OCI-LY1 (cell line): ENCODE measurements around the gene EVL.

Source experiments
- H2AFZ ChIP-seq: fragments of 200-600 bp; sonication (generic), shearing (Covaris generic); 2 replicates; pipeline ENCODE4 v1.6.0; 2014; ENCODE audit warnings: antibody characterized with exemption, mild to moderate bottlenecking, low read length
- H3F3A ChIP-seq: fragments of 200-600 bp; sonication (generic), shearing (Covaris generic); 2 replicates; pipeline ENCODE4 v1.6.0; 2014; ENCODE audit warnings: mild to moderate bottlenecking, antibody characterized with exemption, low read length, moderate library complexity; ENCODE audit not compliant: insufficient read depth
- H3K27ac ChIP-seq: fragments of 200-600 bp; sonication (generic); 2 replicates; pipeline ENCODE4 v1.5.1; 2014; ENCODE audit warnings: low read length, mixed run types, mild to moderate bottlenecking, low read depth; ENCODE audit not compliant: poor library complexity, severe bottlenecking
- H3K27me3 ChIP-seq: fragments of 200-600 bp; sonication (generic); 2 replicates; pipeline ENCODE4 v1.6.0; 2014; ENCODE audit warnings: antibody characterized with exemption, mild to moderate bottlenecking, low read length, moderate library complexity; ENCODE audit not compliant: insufficient read depth
- H3K36me3 ChIP-seq: fragments of 200-600 bp; sonication (generic); 2 replicates; pipeline ENCODE4 v1.6.1; 2014; ENCODE audit warnings: mild to moderate bottlenecking, antibody characterized with exemption, low read length, moderate library complexity, mixed read lengths; ENCODE audit not compliant: insufficient read depth
- H3K4me1 ChIP-seq: fragments of 200-600 bp; sonication (generic); 2 replicates; pipeline ENCODE4 v1.5.1; 2014; ENCODE audit warnings: mild to moderate bottlenecking, low read length, moderate library complexity; ENCODE audit not compliant: insufficient read depth, severe bottlenecking
- H3K4me2 ChIP-seq: fragments of 200-600 bp; sonication (generic), shearing (Covaris generic); 2 replicates; pipeline ENCODE4 v1.6.1; 2014; ENCODE audit warnings: low read length
- H3K4me3 ChIP-seq: fragments of 200-600 bp; sonication (generic); 2 replicates; pipeline ENCODE4 v1.5.1; 2014; ENCODE audit warnings: low read length, low read depth, mild to moderate bottlenecking, mixed read lengths; ENCODE audit not compliant: poor library complexity, severe bottlenecking
- H3K79me2 ChIP-seq: fragments of 200-600 bp; shearing (Covaris generic); 2 replicates; pipeline ENCODE4 v1.6.1; 2016; ENCODE audit warnings: mixed run types, low read length, mixed read lengths; ENCODE audit not compliant: insufficient read depth
- H3K9ac ChIP-seq: fragments of 200-600 bp; sonication (generic), shearing (Covaris generic); 2 replicates; pipeline ENCODE4 v1.6.1; 2014; ENCODE audit warnings: mild to moderate bottlenecking, low read length, mixed read lengths
- H3K9me2 ChIP-seq: fragments of 200-600 bp; sonication (generic), shearing (Covaris generic); 2 replicates; pipeline ENCODE4 v1.6.1; 2014; ENCODE audit warnings: low read depth, mild to moderate bottlenecking, low read length, mixed read lengths
- H3K9me3 ChIP-seq: fragments of 200-600 bp; shearing (Covaris generic); 2 replicates; pipeline ENCODE4 v1.6.1; 2014; ENCODE audit warnings: low read length, mixed read lengths
- H4K20me1 ChIP-seq: fragments of 200-600 bp; sonication (generic), shearing (Covaris generic); 2 replicates; pipeline ENCODE4 v1.6.0; 2016; ENCODE audit warnings: mild to moderate bottlenecking, low read length; ENCODE audit not compliant: insufficient read depth
- EZH2 ChIP-seq: fragments of 200-600 bp; sonication (generic), shearing (Covaris generic); IDR thresholded peaks from 2 replicates; pipeline ENCODE4 v1.8.0; 2017; ENCODE audit warnings: borderline replicate concordance, mixed run types, mild to moderate bottlenecking, antibody characterized with exemption, low read length, moderate library complexity, mixed read lengths
- TF ChIP-seq, protein P1 (sequence below): fragments of 200-600 bp; sonication (generic), shearing (Covaris generic); IDR thresholded peaks from 2 replicates; pipeline ENCODE4 v1.5.1; 2017; ENCODE audit warnings: mild to moderate bottlenecking, antibody characterized with exemption, low read length, moderate library complexity, mixed read lengths

The EVL gene

DNA sequence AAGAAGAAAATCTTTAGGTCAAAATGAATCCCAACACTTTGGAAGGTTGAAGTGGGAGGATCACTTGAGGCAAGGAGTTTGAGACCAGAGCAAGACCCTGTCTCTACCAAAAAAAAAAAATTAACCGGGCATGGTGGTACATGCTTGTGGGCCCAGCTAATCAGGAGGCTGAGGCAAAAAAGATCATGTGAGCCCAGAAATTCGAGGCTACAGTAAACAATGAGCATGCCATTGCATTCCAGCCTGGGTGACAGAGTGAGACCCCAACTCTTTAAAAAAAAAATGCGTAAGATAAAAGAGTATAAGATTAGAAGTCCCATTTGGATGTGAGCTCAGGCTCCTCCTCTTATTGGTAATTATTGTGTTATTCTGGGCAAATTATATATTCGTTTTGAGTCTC lies 30.8 kb upstream of the EVL start:
- Histone ChIP-seq H3K79me2 (no peaks in the 10 kb centered on the region), H3K4me3 (no peak overlapping the region), H3K9ac (no peak overlapping the region), H2AFZ (no peak overlapping the region), H3K27me3 (peaks cover under 1% of the 10 kb centered on the region; the same call in 1 of the 2 replicates), H3K4me1 (no peaks in the 10 kb centered on the region), H3K27ac (no peak overlapping the region), H3F3A (no peaks in the 10 kb centered on the region), H3K9me2 (no peaks in the 10 kb centered on the region), H3K9me3 (no peaks in the 10 kb centered on the region), H4K20me1 (no peaks in the 10 kb centered on the region), H3K36me3 (no peaks in the 10 kb centered on the region), H3K4me2 (no peak overlapping the region)
- TF ChIP-seq, protein P1, sequence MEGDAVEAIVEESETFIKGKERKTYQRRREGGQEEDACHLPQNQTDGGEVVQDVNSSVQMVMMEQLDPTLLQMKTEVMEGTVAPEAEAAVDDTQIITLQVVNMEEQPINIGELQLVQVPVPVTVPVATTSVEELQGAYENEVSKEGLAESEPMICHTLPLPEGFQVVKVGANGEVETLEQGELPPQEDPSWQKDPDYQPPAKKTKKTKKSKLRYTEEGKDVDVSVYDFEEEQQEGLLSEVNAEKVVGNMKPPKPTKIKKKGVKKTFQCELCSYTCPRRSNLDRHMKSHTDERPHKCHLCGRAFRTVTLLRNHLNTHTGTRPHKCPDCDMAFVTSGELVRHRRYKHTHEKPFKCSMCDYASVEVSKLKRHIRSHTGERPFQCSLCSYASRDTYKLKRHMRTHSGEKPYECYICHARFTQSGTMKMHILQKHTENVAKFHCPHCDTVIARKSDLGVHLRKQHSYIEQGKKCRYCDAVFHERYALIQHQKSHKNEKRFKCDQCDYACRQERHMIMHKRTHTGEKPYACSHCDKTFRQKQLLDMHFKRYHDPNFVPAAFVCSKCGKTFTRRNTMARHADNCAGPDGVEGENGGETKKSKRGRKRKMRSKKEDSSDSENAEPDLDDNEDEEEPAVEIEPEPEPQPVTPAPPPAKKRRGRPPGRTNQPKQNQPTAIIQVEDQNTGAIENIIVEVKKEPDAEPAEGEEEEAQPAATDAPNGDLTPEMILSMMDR, result no peak

DNA sequence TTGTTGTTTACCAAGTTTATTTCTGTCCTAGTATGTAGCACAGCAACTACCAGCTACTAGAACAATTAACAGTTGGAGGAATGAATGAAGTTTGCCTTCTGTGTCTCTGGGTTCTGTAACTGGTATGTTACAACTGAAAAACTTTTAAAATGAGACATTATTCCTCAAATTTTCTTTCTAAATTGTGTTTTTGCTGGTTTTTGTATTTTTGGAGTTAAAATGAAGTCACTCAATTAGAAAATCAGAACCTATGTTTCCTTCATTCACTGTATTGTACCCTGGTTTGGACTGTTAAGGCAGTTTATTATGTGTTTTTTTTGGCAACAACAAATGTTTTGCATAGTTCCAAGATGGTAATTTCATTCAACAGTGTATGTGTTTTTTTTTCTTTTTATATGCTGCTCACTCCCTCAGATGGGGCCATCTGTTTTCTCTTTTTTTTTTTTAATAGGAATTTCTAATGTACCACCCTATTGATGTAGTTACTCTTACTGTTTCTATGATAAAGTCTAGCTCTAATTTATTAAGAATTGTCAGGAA lies 30.2 kb upstream of the EVL start:
- H3K9me3 ChIP-seq, result no peaks in the 10 kb centered on the region
- no peaks in the 10 kb centered on the region for H3F3A ChIP-seq
- no peaks in the 10 kb centered on the region for H3K9me2 ChIP-seq
- TF ChIP-seq, protein P1, result no peak
- no peak for TF ChIP-seq EZH2
- H3K27me3 ChIP-seq, result no peaks in the 10 kb centered on the region; the same call in 1 of the 2 replicates
- no peak overlapping the region for H2AFZ ChIP-seq
- H3K36me3 ChIP-seq, result no peaks in the 10 kb centered on the region
- no peaks in the 10 kb centered on the region for H3K4me1 ChIP-seq
- no peak overlapping the region for H3K9ac ChIP-seq
- H4K20me1 ChIP-seq, result no peaks in the 10 kb centered on the region
- no peak overlapping the region for H3K4me3 ChIP-seq
- no peaks in the 10 kb centered on the region for H3K79me2 ChIP-seq
- no peak overlapping the region for H3K27ac ChIP-seq
- H3K4me2 ChIP-seq, result no peak overlapping the region

- H4K20me1 ChIP-seq, result no peaks in the 10 kb centered on the region
- H3K79me2 ChIP-seq, result no peaks in the 10 kb centered on the region
Measured at GRCh38 chr14:100035700-100036099, 29.5 kb upstream of the EVL start.

More at GRCh38 chr14:100035700-100036099, 29.5 kb upstream of the EVL start:
- Histone ChIP-seq H3K4me3 (no peak overlapping the region), H3K9ac (no peak overlapping the region), H3K9me3 (no peaks in the 10 kb centered on the region), H3F3A (no peaks in the 10 kb centered on the region), H2AFZ (no peak overlapping the region), H3K36me3 (no peaks in the 10 kb centered on the region), H3K27me3 (no peaks in the 10 kb centered on the region; the same call in 1 of the 2 replicates), H3K9me2 (no peaks in the 10 kb centered on the region), H3K4me1 (no peaks in the 10 kb centered on the region), H3K4me2 (no peak overlapping the region), H3K27ac (no peak overlapping the region)
- TF ChIP-seq, protein P1, result peak; percentile 49; the same call in 1 of the 2 replicates
- TF ChIP-seq EZH2, result no peak
